Stimulated activated CD4-positive, alpha-beta T cell treated with anti-CD3 and anti-CD28 coated beads, Interleukin-4, amount 100 ng/mL, for 48 hours (primary cell): ENCODE data around the gene DNA2.
A peak's percentile ranks its signal among the peaks of the same experiment; 100 is the strongest.
"Not testable (repeated sequence)": the region's sequence is repeated elsewhere in the genome, so short reads cannot be mapped to it uniquely, and the experiment has no call there.

Experiments
- DNase-seq, 2 donors: peaks; one replicate each; pipeline ENCODE4 v3.0.0-alpha.2; 2020; ENCODE audit warnings: low read depth in 2 of 2

DNA2 gene, protein sequence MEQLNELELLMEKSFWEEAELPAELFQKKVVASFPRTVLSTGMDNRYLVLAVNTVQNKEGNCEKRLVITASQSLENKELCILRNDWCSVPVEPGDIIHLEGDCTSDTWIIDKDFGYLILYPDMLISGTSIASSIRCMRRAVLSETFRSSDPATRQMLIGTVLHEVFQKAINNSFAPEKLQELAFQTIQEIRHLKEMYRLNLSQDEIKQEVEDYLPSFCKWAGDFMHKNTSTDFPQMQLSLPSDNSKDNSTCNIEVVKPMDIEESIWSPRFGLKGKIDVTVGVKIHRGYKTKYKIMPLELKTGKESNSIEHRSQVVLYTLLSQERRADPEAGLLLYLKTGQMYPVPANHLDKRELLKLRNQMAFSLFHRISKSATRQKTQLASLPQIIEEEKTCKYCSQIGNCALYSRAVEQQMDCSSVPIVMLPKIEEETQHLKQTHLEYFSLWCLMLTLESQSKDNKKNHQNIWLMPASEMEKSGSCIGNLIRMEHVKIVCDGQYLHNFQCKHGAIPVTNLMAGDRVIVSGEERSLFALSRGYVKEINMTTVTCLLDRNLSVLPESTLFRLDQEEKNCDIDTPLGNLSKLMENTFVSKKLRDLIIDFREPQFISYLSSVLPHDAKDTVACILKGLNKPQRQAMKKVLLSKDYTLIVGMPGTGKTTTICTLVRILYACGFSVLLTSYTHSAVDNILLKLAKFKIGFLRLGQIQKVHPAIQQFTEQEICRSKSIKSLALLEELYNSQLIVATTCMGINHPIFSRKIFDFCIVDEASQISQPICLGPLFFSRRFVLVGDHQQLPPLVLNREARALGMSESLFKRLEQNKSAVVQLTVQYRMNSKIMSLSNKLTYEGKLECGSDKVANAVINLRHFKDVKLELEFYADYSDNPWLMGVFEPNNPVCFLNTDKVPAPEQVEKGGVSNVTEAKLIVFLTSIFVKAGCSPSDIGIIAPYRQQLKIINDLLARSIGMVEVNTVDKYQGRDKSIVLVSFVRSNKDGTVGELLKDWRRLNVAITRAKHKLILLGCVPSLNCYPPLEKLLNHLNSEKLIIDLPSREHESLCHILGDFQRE

GRCh38 chr10:68471586-68472408 lies at the start of gene DNA2:
DNA2 (minus strand) TSS chr10:68471973; CDS start chr10:68471864, 109 bp downstream.
- DNase-seq: peak; percentile 69 to 77

GRCh38 chr10:68518609-68519008 lies 46.8 kb upstream of the DNA2 start:
- DNase-seq: not testable (repeated sequence)

DNA sequence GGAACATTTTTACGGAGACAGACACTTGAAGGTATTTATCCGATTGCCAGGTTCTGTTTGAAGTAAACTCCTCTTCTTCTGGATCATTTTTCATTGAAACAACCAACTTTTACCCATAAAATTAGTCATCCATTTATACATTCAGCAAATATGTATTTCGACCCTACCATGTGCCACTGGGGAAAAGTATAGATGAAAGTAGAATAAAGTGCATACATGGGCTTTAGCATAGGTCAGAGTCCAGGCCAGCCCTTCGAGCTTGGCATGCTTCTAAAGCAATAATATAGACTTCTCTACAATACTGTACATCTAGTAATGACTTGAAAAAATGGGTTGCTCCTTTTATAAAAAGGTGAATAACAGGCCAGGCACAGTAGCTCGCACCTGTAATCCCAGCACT lies 45.4 kb upstream of the DNA2 start:
- DNase-seq: no peak

DNA sequence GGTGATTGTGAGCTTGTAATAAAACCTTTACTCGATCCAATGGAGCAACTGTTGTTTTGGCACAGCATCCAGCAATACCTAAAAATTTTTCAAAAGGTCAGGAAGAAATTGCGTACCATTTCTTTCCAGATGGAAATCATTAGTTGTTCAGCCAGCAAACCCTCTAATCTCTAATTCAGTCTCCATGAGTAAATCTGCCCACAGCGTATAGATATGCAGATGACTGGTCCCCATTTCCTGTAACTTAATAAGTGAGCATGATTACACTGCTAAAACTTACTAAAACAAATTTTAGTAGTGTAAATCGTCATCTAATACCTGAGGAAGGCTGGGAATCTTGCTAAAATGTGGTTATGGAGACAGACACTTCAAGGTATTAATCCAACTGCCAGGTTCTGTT lies 45.0 kb upstream of the DNA2 start:
- DNase-seq: no peak

DNA sequence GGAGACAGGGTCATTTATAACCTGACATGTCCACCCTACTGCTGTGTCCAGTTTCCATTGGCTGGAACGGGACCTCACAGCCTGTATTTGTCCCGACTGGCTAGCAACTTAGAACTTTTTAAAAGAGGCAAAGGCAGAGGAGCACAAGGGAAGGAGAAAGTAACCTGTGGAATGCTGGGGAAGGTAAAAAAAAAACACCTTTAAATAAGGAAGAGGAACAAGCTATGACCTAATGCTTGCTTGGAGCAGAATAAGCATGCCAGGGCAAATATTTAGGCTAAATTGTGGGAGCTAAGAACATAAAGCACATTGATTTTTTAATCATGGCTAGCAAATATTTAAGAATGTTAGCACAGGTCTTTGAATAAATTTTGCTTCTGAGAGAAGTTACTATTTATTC lies 44.4 kb upstream of the DNA2 start:
- DNase-seq: not testable (repeated sequence)

- DNase-seq: no peak
Observed at GRCh38 chr10:68508090-68508489, 36.3 kb upstream of the DNA2 start.

DNA sequence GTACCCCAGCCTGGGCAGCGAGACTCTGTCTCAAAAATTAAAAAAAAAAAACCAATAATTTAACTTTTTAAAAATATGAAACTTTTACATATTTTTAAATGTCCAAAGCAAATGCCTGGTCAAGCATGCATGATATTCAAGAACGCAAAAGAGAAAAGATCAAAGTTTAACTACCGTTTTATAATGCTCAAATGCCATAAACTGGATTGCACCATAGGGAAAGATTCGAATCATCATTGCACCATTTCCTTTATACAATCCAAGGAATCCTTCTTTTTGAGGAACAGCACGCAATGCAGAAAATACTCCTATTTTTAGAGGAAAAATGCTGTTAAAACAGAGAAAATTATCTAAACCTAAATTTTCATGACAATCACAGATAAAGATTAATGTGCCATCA lies 34.6 kb upstream of the DNA2 start:
- no peak for DNase-seq

GRCh38 chr10:68502846-68503245 lies 31.1 kb upstream of the DNA2 start:
- no peak for DNase-seq

DNA sequence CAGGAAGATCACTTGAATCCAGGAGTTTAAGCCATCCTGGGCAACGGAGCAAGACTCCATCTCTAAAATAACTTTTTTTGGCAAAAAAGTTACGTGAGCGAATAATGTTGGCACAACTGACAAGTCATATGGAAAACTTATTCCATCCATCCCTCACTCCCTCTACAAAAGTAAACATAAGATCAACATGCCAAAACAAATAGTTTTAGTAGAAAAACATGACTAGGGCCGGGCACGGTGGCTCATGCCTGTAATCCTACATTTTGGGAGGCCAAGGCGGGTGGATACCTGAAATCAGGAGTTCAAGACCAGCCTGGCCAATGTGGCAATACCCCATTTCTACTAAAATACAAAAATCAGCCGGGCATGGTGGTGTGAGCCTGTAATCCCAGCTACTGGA lies 29.9 kb upstream of the DNA2 start:
- DNase-seq: no peak

GRCh38 chr10:68499544-68499943 lies 27.8 kb upstream of the DNA2 start:
- no peak for DNase-seq

DNA sequence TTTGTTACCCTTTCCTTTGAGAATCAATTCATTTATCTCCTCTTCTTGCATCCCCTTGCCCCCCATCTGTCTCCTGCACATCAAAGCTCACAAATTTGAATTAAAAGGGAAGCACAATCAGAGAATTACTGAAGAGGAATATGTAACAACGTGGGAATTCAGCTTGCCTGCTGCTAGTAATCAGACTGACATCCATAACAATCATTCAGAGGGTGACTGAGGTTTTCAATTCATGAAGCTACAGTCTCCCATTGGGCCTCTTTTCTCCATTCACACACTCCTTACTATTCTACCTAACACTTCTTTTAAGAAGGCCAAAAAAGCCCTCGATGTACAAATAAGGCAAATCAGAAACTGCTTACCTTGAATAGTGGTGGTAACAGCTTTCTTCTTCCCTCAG lies 24.3 kb upstream of the DNA2 start:
- DNase-seq: no peak

DNA sequence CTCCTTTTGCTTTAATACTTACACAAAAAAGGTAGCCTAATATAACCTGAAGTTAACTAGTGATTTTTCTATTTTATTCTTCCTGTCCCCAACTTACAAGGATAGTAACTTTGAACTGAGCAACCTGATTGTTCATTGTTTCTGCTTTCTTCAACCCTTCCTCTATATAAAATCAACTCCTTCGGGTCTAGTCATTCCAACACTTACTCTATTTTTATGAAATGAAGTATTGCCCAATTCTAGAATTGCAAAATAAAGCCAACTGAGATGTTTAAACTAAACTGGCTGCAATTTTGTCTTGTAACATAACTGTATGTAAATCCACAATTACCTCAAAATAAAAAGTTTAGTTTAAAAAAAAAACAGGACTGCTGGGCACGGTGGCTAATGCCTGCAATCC lies 20.3 kb upstream of the DNA2 start:
- DNase-seq: no peak

DNA sequence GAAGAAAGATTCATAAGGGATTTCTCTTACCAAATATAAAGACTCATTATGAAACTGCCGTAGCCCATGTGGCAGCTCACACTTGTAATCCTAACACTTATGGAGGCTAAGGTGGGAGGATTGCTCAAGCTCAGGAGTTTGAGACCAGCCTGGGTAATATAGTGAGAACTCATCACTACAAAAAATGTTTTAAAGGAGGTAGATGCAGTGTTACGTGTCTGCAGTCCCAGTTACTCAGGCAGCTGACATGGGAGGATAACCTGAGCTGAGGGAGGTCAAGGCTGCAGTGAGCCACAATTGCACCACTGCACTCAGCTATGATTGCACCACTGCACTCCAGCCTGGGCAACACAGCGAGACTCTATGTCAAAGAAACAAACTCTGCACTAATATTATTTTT lies 18.1 kb upstream of the DNA2 start:
- no peak for DNase-seq

- no peak for DNase-seq
Observed at GRCh38 chr10:68474021-68474420, 2.2 kb upstream of the DNA2 start.

- no peak for DNase-seq
Observed at GRCh38 chr10:68471063-68471585, 649 bp downstream of the DNA2 start.

DNA sequence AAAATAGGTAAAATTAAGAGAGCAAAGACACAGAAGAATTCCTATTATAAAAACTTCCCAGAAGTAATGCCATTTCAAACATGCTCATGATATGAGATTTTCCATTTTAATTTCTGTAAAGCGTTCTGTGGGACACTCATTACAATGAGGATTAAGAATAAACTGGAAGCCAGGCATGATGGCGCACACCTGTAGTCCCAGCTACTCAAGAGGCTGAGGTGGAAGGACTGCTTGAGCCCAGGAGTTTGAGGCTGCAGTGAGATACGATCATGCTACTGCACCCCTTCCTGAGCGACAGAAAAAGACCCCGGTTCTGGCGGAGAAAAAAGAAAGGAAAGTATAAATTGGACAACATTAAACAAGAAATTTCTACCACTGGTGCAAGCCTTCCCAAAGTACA lies 1.5 kb downstream of the DNA2 start:
- DNase-seq: no peak

GRCh38 chr10:68469838-68470237 lies 1.9 kb downstream of the DNA2 start:
- DNase-seq: no peak

DNA sequence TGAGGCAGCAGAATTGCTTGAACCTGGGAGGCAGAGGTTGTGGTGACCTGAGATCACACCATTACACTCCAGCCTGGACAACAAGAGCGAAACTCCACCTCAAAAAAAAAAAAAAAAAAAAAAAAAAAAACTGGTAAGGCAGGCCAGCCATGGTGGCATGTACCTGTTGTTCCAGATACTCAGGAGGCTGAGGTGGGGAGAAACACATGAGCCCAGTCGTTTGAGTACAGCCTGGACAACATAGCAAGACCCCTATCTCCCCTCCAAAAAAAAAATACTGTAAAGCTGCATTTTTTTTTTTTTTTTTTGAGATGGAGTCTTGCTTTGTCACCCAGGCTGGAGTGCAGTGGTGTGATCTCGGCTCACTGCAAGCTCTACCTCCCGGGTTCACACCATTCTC lies 7.0 kb downstream of the DNA2 start:
- not testable (repeated sequence) for DNase-seq

GRCh38 chr10:68463365-68464093 lies 8.2 kb downstream of the DNA2 start:
- no peak for DNase-seq

- no peak for DNase-seq
Observed at GRCh38 chr10:68462536-68462935, 9.2 kb downstream of the DNA2 start.

- no peak for DNase-seq
Observed at GRCh38 chr10:68461032-68461431, 10.7 kb downstream of the DNA2 start.
